ENCODE results near the gene NFATC2.

GRCh38 chr20:51508780-51509179 is 33.7 kb downstream of the NFATC2 start:
- TF ChIP-seq TAF1 (IDR thresholded peaks at IDR 0.05; ENCODE audit: low read depth) (no peak), CREB1 (IDR thresholded peaks at IDR 0.05; ENCODE audit: low read depth) (no peak)
- TF ChIP-seq, protein P1, sequence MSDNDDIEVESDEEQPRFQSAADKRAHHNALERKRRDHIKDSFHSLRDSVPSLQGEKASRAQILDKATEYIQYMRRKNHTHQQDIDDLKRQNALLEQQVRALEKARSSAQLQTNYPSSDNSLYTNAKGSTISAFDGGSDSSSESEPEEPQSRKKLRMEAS (IDR thresholded peaks at IDR 0.05) = no peak
